A549 treated with Mapracorat at 1 μM for 4 hours (cell line): ENCODE results near the gene OPCML. TPM values are rescaled to one million over a fixed set of nuclear protein-coding genes. Genes with fewer than 3 reads are reported as not detected.

Source experiments
- total RNA-seq: library from RNA; stranded (reverse); fragments of 200-300 nt; extraction: Qiagen RNA extraction; gene quantifications from 5 replicates; pipeline ENCODE4 v1.2.3, GENCODE V29; 2022

Gene OPCML
- not detected in 5 replicates for total RNA-seq

DNA sequence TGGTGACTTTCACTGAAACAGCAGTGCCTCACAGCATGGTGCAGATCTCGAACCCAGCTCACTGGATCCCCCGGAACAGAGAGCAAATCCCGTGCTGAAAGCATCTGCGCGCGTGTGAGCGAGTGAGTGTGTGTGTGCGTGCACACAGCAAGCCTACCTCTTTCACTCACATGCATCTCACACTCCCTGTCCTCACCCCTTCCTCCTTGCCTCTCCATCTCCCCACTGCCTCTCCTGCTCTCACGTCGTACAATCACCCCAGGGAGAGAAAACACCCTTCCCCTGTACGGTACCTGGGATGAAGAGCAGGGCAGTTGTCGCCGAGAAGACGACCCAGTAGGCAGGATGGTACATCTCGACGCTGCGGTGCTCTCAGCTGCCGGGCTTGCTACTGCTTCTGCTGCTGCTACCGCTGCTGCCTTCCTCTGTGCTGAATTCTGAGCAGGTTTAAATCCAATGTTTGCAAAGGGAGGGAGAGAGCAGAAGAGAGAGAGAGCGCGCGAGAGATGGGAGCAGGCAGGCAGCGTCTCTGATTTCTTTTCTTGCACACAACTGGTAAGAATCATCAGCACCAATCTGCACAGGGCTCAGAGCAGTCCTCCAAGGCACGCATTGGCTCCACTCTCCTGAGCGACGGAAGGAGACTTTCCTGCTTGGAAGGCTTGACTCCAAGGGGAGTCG lies at the start of gene OPCML:
OPCML (minus strand) TSS at position 531 of the 681 bp plus-strand sequence.

